Measurements from ENCODE around the gene HOXA4. TPM values are rescaled to one million over a fixed set of nuclear protein-coding genes. Genes with fewer than 3 reads are reported as not detected.

HOXA4 gene
- total RNA-seq, 1 donor from 2014 or later: not detected

DNA sequence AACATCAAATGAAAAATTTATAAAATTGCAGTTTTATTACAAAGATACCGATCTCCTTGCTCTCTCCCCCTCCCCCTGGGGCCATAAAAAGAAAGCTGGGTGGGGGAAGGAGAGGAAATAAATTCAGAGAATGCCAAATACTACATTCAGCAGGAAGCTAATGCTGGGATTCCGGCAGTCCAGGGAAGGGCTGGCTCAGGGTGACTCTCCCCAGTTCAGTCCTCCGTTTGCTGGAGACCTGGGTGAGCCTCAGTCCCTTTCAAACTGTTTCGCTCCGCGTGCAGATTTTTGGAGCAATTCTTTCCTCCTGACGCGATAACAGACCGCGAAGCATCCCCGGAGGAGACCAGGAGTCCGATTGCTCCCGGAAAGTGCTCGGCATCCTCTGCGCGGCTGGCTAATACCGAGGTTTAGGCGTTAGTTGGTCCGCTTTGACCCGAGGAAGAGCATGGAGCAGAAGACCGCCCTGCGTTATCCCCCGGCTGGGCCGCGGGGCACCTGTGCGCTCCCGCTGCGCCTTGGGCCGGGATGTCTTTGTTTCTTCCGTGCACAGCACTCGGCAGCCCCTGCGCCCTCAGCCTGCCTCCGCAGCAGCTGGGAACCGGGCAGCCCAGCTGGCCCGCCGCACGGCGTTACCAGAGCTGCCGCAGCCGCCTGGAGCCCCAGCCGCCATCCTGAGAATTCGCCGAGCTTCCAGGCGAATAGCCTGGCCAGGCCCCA lies 24.2 kb downstream of the HOXA4 start:
- Histone ChIP-seq H4K20me1 (ENCODE audit: low read depth) (peaks cover 100% of the 10 kb centered on the region), H3K79me2 (ENCODE audit: low read depth) (no peaks in the 10 kb centered on the region), H3K27me3 (peaks cover 100% of the 10 kb centered on the region), H2AFZ (replicated peaks) (no peak overlapping the region), H3K4me1 (no peaks in the 10 kb centered on the region), H3K27ac (no peak overlapping the region), H3F3A (ENCODE audit: low read depth) (peaks cover 17% of the 10 kb centered on the region), H3K4me3 (no peak overlapping the region), H3K9ac (no peak overlapping the region), H3K9me3 (ENCODE audit: low read depth) (no peaks in the 10 kb centered on the region), H3K4me2 (no peak overlapping the region), H3K36me3 (no peaks in the 10 kb centered on the region)
- peaks cover 96% of the 10 kb centered on the region for H3K27me3 Mint-ChIP-seq (ENCODE audit: insufficient read depth, low read depth)
- H3K36me3 Mint-ChIP-seq: no peaks in the 10 kb centered on the region
- no peak overlapping the region for H3K4me3 Mint-ChIP-seq
- H3K4me1 Mint-ChIP-seq: no peaks in the 10 kb centered on the region
- H3K9me3 Mint-ChIP-seq: peaks cover 7% of the 10 kb centered on the region
- TF ChIP-seq EZH2 (IDR thresholded peaks at IDR 0.05) (peak; percentile 94), EZH2phosphoT487 (IDR thresholded peaks at IDR 0.05) (peak; percentile 90)
- TF ChIP-seq, protein P1, sequence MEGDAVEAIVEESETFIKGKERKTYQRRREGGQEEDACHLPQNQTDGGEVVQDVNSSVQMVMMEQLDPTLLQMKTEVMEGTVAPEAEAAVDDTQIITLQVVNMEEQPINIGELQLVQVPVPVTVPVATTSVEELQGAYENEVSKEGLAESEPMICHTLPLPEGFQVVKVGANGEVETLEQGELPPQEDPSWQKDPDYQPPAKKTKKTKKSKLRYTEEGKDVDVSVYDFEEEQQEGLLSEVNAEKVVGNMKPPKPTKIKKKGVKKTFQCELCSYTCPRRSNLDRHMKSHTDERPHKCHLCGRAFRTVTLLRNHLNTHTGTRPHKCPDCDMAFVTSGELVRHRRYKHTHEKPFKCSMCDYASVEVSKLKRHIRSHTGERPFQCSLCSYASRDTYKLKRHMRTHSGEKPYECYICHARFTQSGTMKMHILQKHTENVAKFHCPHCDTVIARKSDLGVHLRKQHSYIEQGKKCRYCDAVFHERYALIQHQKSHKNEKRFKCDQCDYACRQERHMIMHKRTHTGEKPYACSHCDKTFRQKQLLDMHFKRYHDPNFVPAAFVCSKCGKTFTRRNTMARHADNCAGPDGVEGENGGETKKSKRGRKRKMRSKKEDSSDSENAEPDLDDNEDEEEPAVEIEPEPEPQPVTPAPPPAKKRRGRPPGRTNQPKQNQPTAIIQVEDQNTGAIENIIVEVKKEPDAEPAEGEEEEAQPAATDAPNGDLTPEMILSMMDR (IDR thresholded peaks at IDR 0.05): no peak
- peak; percentile 89 for DNase-seq (ENCODE audit: low spot score)
- no peak overlapping the region for H3K27ac Mint-ChIP-seq

DNA sequence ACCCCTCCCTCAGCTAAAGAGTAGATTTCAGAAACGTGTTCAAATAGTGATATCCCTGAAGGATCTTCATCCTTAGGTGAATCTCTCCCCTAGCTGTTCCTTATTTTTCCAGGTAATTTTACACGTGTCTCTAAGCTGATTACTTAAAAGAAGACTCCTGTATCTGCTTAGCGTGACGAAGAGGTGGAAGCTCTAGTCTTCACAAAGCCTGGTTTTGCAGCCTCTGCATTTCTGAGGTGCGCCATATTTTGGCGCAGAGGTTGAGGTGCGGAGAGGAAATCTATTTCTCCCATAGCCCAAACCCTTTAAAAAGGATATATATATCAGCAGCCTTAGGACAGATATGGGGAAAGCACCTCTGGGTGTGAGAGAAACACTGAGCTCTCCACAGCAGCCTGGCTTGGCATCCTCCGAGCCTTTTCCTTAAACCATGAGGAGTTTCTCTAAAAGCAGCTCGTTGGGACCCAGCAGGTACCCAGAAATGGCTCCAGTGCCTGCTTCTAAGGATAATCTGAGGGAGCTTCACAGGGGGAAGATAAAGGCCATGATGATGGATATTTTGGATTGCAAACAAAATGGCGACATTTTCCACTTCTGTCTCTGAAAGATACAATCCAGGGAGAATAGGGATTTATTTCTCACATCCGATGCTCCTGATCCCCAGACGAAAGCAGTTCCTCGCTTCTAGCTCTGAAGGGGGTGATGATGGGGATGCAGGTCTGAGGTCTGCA lies 25.1 kb downstream of the HOXA4 start:
- H4K20me1 ChIP-seq (ENCODE audit: low read depth): peaks cover 100% of the 10 kb centered on the region
- no peak for DNase-seq (ENCODE audit: low spot score)
- H3K27ac ChIP-seq: no peak overlapping the region

DNA sequence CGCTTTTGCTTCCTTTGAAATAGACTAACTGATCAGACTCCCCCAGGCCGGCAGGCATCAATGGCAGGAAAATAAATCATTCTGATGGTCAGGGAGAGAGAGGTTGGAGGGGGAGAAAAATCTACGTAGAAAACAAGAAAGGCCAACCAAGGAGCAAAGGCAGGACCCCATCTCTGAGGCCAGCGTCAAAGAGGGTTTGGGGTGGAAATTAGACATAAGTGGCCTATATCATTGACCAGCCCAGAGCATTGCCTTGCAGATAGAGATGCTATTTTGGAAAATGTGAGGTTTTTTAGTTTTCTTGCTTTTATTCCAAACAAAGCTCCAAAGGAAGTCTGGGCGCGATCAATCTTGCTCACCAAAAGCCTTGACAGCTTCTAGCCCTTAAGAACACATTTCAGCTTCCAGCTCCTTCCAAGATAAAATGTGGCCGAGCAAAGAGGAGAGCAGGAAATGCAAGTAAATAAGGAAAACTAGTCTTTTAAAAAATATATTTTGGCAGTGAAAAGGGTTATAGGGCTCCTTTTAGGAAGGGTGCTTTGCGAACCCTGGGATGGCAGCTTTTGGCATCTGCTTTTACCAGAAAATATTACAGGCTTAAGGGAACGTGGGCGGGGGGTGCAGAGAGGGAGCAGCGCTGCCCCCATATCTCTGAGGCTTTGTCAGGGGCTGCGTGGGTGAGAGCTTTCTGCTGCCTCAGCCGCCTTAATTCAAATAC lies 26.1 kb downstream of the HOXA4 start:
- no peak overlapping the region for H3K27ac ChIP-seq
- H3K27me3 Mint-ChIP-seq (ENCODE audit: insufficient read depth, low read depth): peaks cover 97% of the 10 kb centered on the region

More for the DNA sequence above, 25.1 kb downstream of the HOXA4 start:
- TF ChIP-seq EZH2phosphoT487 (IDR thresholded peaks at IDR 0.05): no peak
- no peak for TF ChIP-seq EZH2 (IDR thresholded peaks at IDR 0.05)
- TF ChIP-seq, protein P1 (IDR thresholded peaks at IDR 0.05): no peak
- Histone ChIP-seq H2AFZ (replicated peaks) (no peak overlapping the region), H3K4me3 (no peak overlapping the region), H3F3A (ENCODE audit: low read depth) (peaks cover 25% of the 10 kb centered on the region), H3K27me3 (peaks cover 100% of the 10 kb centered on the region), H3K79me2 (ENCODE audit: low read depth) (no peaks in the 10 kb centered on the region), H3K4me1 (no peaks in the 10 kb centered on the region), H3K9ac (no peak overlapping the region), H3K36me3 (no peaks in the 10 kb centered on the region), H3K9me3 (ENCODE audit: low read depth) (no peaks in the 10 kb centered on the region), H3K4me2 (no peak overlapping the region)
- Mint-ChIP-seq H3K4me3 (no peak overlapping the region), H3K36me3 (no peaks in the 10 kb centered on the region), H3K27me3 (ENCODE audit: insufficient read depth, low read depth) (peaks cover 96% of the 10 kb centered on the region), H3K4me1 (no peaks in the 10 kb centered on the region), H3K27ac (no peak overlapping the region), H3K9me3 (peaks cover 7% of the 10 kb centered on the region)

More for the DNA sequence above, 26.1 kb downstream of the HOXA4 start:
- no peak overlapping the region for H2AFZ ChIP-seq (replicated peaks)
- TF ChIP-seq, protein P1 (IDR thresholded peaks at IDR 0.05): no peak
- TF ChIP-seq EZH2 (IDR thresholded peaks at IDR 0.05) (peak; percentile 13), EZH2phosphoT487 (IDR thresholded peaks at IDR 0.05) (no peak)
- H3K79me2 ChIP-seq (ENCODE audit: low read depth): no peaks in the 10 kb centered on the region
- H3K9ac ChIP-seq: no peak overlapping the region
- Mint-ChIP-seq H3K4me1 (no peaks in the 10 kb centered on the region), H3K27ac (no peak overlapping the region), H3K4me3 (no peak overlapping the region), H3K36me3 (no peaks in the 10 kb centered on the region), H3K9me3 (peaks cover 5% of the 10 kb centered on the region)
- H4K20me1 ChIP-seq (ENCODE audit: low read depth): peaks cover 100% of the 10 kb centered on the region
- no peaks in the 10 kb centered on the region for H3K36me3 ChIP-seq
- H3F3A ChIP-seq (ENCODE audit: low read depth): peaks cover 33% of the 10 kb centered on the region
- no peak for DNase-seq (ENCODE audit: low spot score)
- no peaks in the 10 kb centered on the region for H3K4me1 ChIP-seq
- H3K9me3 ChIP-seq (ENCODE audit: low read depth): no peaks in the 10 kb centered on the region
- H3K4me2 ChIP-seq: no peak overlapping the region
- H3K27me3 ChIP-seq: peaks cover 100% of the 10 kb centered on the region
- no peak overlapping the region for H3K4me3 ChIP-seq

Data from neural progenitor cell (in vitro differentiated cells).